ENCODE measurements around the gene RTN4RL2.

The RTN4RL2 gene

DNA sequence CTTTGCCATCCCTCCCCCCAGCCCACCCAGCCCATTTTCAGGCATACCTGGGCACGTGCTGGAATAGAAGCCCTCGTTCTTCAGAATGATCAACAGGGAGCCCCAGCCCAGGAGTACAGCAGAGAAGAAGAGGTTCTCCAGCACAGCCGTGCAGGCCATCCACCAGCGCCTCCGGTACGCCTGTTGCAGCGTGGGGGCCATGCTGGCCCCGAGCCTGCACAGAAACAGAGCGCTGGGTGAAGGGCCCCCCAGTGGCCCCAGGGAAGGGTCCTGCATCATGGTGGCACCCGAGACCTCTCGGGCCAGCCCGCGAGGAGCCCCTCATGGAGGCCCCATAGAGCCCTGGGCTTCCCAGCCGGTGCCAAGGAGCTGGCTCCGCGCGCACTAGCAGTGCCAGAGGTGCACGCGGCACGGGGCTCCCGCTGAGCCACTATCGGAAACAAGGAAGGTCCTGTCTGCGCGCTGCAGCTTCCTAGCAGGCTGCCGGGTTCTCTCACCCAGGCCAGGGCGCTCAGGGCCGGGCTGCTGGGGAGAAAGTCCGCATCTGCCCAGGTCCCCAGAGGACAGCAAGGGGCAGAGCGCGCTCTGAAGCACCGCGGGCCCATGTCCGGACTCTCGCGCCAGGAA, 53.7 kb downstream of the RTN4RL2 start:
- POLR2A ChIA-PET = interaction anchor here (0.9 to 3.4 kb wide), 2 partner anchors 11 to 20 kb away, joined by 3 to 29 read pairs; no protein-coding TSS in a partner anchor
- CTCF ChIA-PET = interaction anchor here (0.8 to 2.2 kb wide), 5 partner anchors 8 to 22 kb away, joined by 4 to 10 read pairs (median 5); no protein-coding TSS in a partner anchor
- TF ChIP-seq LEF1 (IDR thresholded peaks at IDR 0.05; ENCODE audit: borderline replicate concordance) (no peak), L3MBTL2 (conservative IDR thresholded peaks at IDR 0.05) (no peak), ZNF384 (IDR thresholded peaks at IDR 0.05) (no peak), ARNT (IDR thresholded peaks at IDR 0.05) (no peak), FOXM1 (IDR thresholded peaks at IDR 0.05; ENCODE audit: borderline replicate concordance) (no peak), FOXK2 (IDR thresholded peaks at IDR 0.05) (no peak), SP1 (IDR thresholded peaks at IDR 0.05) (no peak), FOXA1 (IDR thresholded peaks at IDR 0.05) (no peak), TARDBP (IDR thresholded peaks at IDR 0.05) (no peak), BHLHE40 (IDR thresholded peaks at IDR 0.05; ENCODE audit: borderline replicate concordance) (no peak), NFRKB (IDR thresholded peaks at IDR 0.05) (no peak), HDGF (IDR thresholded peaks at IDR 0.05; ENCODE audit: borderline replicate concordance) (no peak)
- no peak for DNase-seq (ENCODE audit: extremely low spot score)

GRCh38 chr11:57514538-57515331, 54.4 kb downstream of the RTN4RL2 start:
- peak; percentile 42 for DNase-seq (ENCODE audit: extremely low spot score)
- no peak for TF ChIP-seq BHLHE40 (IDR thresholded peaks at IDR 0.05; ENCODE audit: borderline replicate concordance)
- TF ChIP-seq SUZ12 (IDR thresholded peaks at IDR 0.05) = no peak
- TF ChIP-seq L3MBTL2 (conservative IDR thresholded peaks at IDR 0.05) = peak; percentile 68
- POLR2A ChIA-PET = interaction anchor here (1.0 to 3.4 kb wide), 6 partner anchors 9 to 179 kb away, joined by 3 to 29 read pairs (median 8); partner anchors contain the start of gene SSRP1
- CTCF ChIA-PET = interaction anchor here (0.9 to 2.2 kb wide), 5 partner anchors 9 to 126 kb away, joined by 4 to 7 read pairs (median 4); no protein-coding TSS in a partner anchor

GRCh38 chr11:57515332-57516060, 55.2 kb downstream of the RTN4RL2 start, which contains the start of gene SLC43A1:
Gene SLC43A1 (minus strand): TSS chr11:57515702. CDS start chr11:57514111, 1,591 bp downstream.
- CTCF ChIA-PET = interaction anchor here (0.9 to 6.1 kb wide), 4 partner anchors 9 to 125 kb away, joined by 4 to 44 read pairs (median 4); no protein-coding TSS in a partner anchor
- no peak for TF ChIP-seq SP1 (IDR thresholded peaks at IDR 0.05)
- TF ChIP-seq SUZ12 (IDR thresholded peaks at IDR 0.05) = no peak
- TF ChIP-seq TARDBP (IDR thresholded peaks at IDR 0.05) = no peak
- TF ChIP-seq NFRKB (IDR thresholded peaks at IDR 0.05) = no peak
- peak; percentile 77 for TF ChIP-seq L3MBTL2 (conservative IDR thresholded peaks at IDR 0.05)
- DNase-seq (ENCODE audit: extremely low spot score) = peak; percentile 55
- POLR2A ChIA-PET = interaction anchor here (0.7 to 3.4 kb wide), 8 partner anchors 8 to 179 kb away, joined by 3 to 29 read pairs (median 4); partner anchors contain the start of gene SSRP1

DNA sequence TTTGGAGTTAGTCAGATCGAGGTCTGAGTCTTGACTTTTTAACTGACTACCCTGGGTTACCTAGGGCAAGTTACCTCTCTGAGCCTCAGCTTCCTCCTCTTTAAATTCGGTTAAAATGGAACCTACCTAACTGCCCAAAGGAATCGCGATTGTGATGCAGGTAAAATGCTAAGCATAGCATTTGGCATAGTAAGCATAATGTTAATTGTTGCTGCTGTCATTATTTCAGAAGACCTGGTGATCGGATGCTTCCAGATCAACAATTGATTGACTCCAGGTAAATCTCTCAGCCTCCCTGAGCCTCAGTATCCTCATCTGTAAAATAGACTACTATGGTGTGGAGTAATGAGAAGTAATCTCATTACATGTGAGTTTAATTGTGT, 55.7 kb downstream of the RTN4RL2 start:
- no peak for TF ChIP-seq SP1 (IDR thresholded peaks at IDR 0.05)
- TF ChIP-seq ELF4 (IDR thresholded peaks at IDR 0.05) = no peak
- no peak for TF ChIP-seq FOXK2 (IDR thresholded peaks at IDR 0.05)
- TF ChIP-seq L3MBTL2 (conservative IDR thresholded peaks at IDR 0.05) = no peak
- TF ChIP-seq HDGF (IDR thresholded peaks at IDR 0.05; ENCODE audit: borderline replicate concordance) = no peak
- TF ChIP-seq NFRKB (IDR thresholded peaks at IDR 0.05) = no peak
- TF ChIP-seq ZNF384 (IDR thresholded peaks at IDR 0.05) = no peak
- no peak for TF ChIP-seq FOXA1 (IDR thresholded peaks at IDR 0.05)
- TF ChIP-seq SUZ12 (IDR thresholded peaks at IDR 0.05) = no peak
- TF ChIP-seq CTBP1 (IDR thresholded peaks at IDR 0.05; ENCODE audit: borderline replicate concordance) = no peak
- TF ChIP-seq, protein P1, sequence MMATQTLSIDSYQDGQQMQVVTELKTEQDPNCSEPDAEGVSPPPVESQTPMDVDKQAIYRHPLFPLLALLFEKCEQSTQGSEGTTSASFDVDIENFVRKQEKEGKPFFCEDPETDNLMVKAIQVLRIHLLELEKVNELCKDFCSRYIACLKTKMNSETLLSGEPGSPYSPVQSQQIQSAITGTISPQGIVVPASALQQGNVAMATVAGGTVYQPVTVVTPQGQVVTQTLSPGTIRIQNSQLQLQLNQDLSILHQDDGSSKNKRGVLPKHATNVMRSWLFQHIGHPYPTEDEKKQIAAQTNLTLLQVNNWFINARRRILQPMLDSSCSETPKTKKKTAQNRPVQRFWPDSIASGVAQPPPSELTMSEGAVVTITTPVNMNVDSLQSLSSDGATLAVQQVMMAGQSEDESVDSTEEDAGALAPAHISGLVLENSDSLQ (IDR thresholded peaks at IDR 0.05) = no peak
- TF ChIP-seq TARDBP (IDR thresholded peaks at IDR 0.05) = no peak
- no peak for TF ChIP-seq LEF1 (IDR thresholded peaks at IDR 0.05; ENCODE audit: borderline replicate concordance)
- no peak for TF ChIP-seq BHLHE40 (IDR thresholded peaks at IDR 0.05; ENCODE audit: borderline replicate concordance)
- no peak for TF ChIP-seq ARNT (IDR thresholded peaks at IDR 0.05)
- no peak for TF ChIP-seq FOXM1 (IDR thresholded peaks at IDR 0.05; ENCODE audit: borderline replicate concordance)
- DNase-seq (ENCODE audit: extremely low spot score) = no peak
- POLR2A ChIA-PET = interaction anchor here (0.7 to 3.4 kb wide), 8 partner anchors 8 to 180 kb away, joined by 3 to 29 read pairs (median 4); partner anchors contain the start of gene SSRP1
- CTCF ChIA-PET = interaction anchor here (0.9 to 6.1 kb wide), 5 partner anchors 9 to 125 kb away, joined by 3 to 44 read pairs (median 4); no protein-coding TSS in a partner anchor

- CTCF ChIA-PET = interaction anchor here (0.6 to 6.1 kb wide), 2 partner anchors 28 to 141 kb away, joined by 4 to 44 read pairs; no protein-coding TSS in a partner anchor
- POLR2A ChIA-PET = interaction anchor here (1.1 kb wide), 1 partner anchor 27 kb away, joined by 3 read pairs; no protein-coding TSS in a partner anchor
Measured at GRCh38 chr11:57521116-57521515, 60.8 kb downstream of the RTN4RL2 start.

DNA sequence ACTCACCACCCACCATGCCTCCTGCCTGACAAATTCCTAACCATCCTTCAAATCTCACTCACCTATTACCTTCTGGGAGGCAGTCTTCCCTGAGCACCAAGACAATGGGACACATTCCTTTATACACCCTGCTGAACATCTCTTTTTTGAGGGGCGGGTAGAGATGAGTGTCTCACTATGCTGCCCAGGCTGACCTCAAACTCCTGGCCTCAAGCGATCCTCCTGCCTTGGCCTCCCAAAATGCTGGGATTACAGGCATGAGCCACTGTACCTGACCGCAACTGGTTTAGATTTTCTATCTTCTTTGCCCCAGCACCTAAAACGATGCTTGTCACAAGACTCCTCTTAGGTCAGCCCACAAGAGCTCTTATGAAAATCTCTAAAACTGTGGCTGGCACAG, 63.1 kb downstream of the RTN4RL2 start:
- ChIA-PET CTCF (interaction anchor here (1.4 to 7.1 kb wide), 2 partner anchors 31 to 177 kb away, joined by 3 to 145 read pairs; no protein-coding TSS in a partner anchor), POLR2A (interaction anchor here (0.7 kb wide), 1 partner anchor 8 kb away, joined by 5 read pairs; the partner anchor contains the start of gene SLC43A1)
- no peak for TF ChIP-seq SP1 (IDR thresholded peaks at IDR 0.05)
- TF ChIP-seq BHLHE40 (IDR thresholded peaks at IDR 0.05; ENCODE audit: borderline replicate concordance) = no peak
- TF ChIP-seq ARNT (IDR thresholded peaks at IDR 0.05) = no peak
- no peak for TF ChIP-seq FOXA1 (IDR thresholded peaks at IDR 0.05)
- TF ChIP-seq HDGF (IDR thresholded peaks at IDR 0.05; ENCODE audit: borderline replicate concordance) = no peak
- TF ChIP-seq L3MBTL2 (conservative IDR thresholded peaks at IDR 0.05) = no peak
- TF ChIP-seq ZNF384 (IDR thresholded peaks at IDR 0.05) = no peak
- TF ChIP-seq, protein P1 (IDR thresholded peaks at IDR 0.05) = no peak
- no peak for TF ChIP-seq ELF4 (IDR thresholded peaks at IDR 0.05)
- no peak for TF ChIP-seq SUZ12 (IDR thresholded peaks at IDR 0.05)
- no peak for TF ChIP-seq LEF1 (IDR thresholded peaks at IDR 0.05; ENCODE audit: borderline replicate concordance)
- TF ChIP-seq NFRKB (IDR thresholded peaks at IDR 0.05) = no peak
- TF ChIP-seq FOXK2 (IDR thresholded peaks at IDR 0.05) = no peak
- no peak for TF ChIP-seq CTBP1 (IDR thresholded peaks at IDR 0.05; ENCODE audit: borderline replicate concordance)
- TF ChIP-seq FOXM1 (IDR thresholded peaks at IDR 0.05; ENCODE audit: borderline replicate concordance) = no peak
- no peak for TF ChIP-seq TARDBP (IDR thresholded peaks at IDR 0.05)
- DNase-seq (ENCODE audit: extremely low spot score) = no peak

More at GRCh38 chr11:57521116-57521515, 60.8 kb downstream of the RTN4RL2 start:
- no peak for DNase-seq (ENCODE audit: extremely low spot score)
- TF ChIP-seq CTBP1 (IDR thresholded peaks at IDR 0.05; ENCODE audit: borderline replicate concordance) = no peak
- TF ChIP-seq FOXM1 (IDR thresholded peaks at IDR 0.05; ENCODE audit: borderline replicate concordance) = no peak
- no peak for TF ChIP-seq NFRKB (IDR thresholded peaks at IDR 0.05)
- TF ChIP-seq TARDBP (IDR thresholded peaks at IDR 0.05) = no peak
- no peak for TF ChIP-seq LEF1 (IDR thresholded peaks at IDR 0.05; ENCODE audit: borderline replicate concordance)
- no peak for TF ChIP-seq L3MBTL2 (conservative IDR thresholded peaks at IDR 0.05)
- no peak for TF ChIP-seq ZNF384 (IDR thresholded peaks at IDR 0.05)
- TF ChIP-seq SUZ12 (IDR thresholded peaks at IDR 0.05) = no peak

All from HEK293T (cell line).